ENCODE measurements around the gene SEC23A. TPM values are rescaled to one million over a fixed set of nuclear protein-coding genes. Genes with fewer than 3 reads are reported as not detected.
"Not testable (repeated sequence)": the region's sequence is repeated elsewhere in the genome, so short reads cannot be mapped to it uniquely, and the experiment has no call there.

SEC23A gene
- polyA plus RNA-seq, 2 of the 4 experiments (the other 2 are of a cell fraction), result 96.4 to 176 TPM

GRCh38 chr14:39141623-39142022 lies 38.6 kb upstream of the SEC23A start:
- H3K4me1 ChIP-seq; POLR2A ChIA-PET; ATAC-seq; H3K27ac ChIP-seq; H3K4me2 ChIP-seq; DNase-seq (ENCODE audit: low read depth in 1 of 2, low spot score in 1 of 2); FAIRE-seq; H3K4me3 ChIP-seq; H3K9me3 ChIP-seq: not testable (repeated sequence)
- 90% methylated on average over 1 of the region's 1 CpG for WGBS (ENCODE audit: missing lambda C conversion rate)
- CTCF ChIA-PET, result interaction anchor here (0.7 kb wide), 1 partner anchor 62 kb away, joined by 3 read pairs; no protein-coding TSS in a partner anchor
- TF ChIP-seq ZFP36 (IDR thresholded peaks at IDR 0.05; ENCODE audit: borderline replicate concordance, partially characterized antibody), result peak; percentile 88

GRCh38 chr14:39140170-39140569 lies 37.1 kb upstream of the SEC23A start:
- ChIA-PET CTCF (interaction anchor here (1.4 kb wide), 1 partner anchor 33 kb away, joined by 3 read pairs; no protein-coding TSS in a partner anchor), POLR2A (no interaction called here)
- Histone ChIP-seq H3K4me2 (no peak overlapping the region), H3K4me1 (no peaks in the 10 kb centered on the region), H3K27ac (no peak overlapping the region), H3K9me3 (peaks cover 6% of the 10 kb centered on the region; the same call in 2 of the 3 replicates), H3K4me3 (no peak overlapping the region)
- no peak for FAIRE-seq
- no peak for DNase-seq (ENCODE audit: low read depth in 1 of 2, low spot score in 1 of 2)
- WGBS (ENCODE audit: missing lambda C conversion rate), result 100% methylated on average over 3 of the region's 3 CpGs
- no peak for TF ChIP-seq HOXA7 (CRISPR knock-in tag; IDR thresholded peaks at IDR 0.05)
- TF ChIP-seq ZNF302 (CRISPR knock-in tag; IDR thresholded peaks at IDR 0.05), result no peak
- TF ChIP-seq JUNB (IDR thresholded peaks at IDR 0.05), result no peak
- no peak for TF ChIP-seq SMC3 (IDR thresholded peaks at IDR 0.05)
- no peak for TF ChIP-seq NR3C1 (IDR thresholded peaks at IDR 0.05)
- no peak for TF ChIP-seq SREBF2 (IDR thresholded peaks at IDR 0.05)
- no peak for TF ChIP-seq HOXB5 (CRISPR knock-in tag; IDR thresholded peaks at IDR 0.05)
- no peak for TF ChIP-seq EHMT2 (IDR thresholded peaks at IDR 0.05; ENCODE audit: low read depth)
- no peak for TF ChIP-seq TP53 (CRISPR knock-in tag; IDR thresholded peaks at IDR 0.05)
- TF ChIP-seq ATOH8 (CRISPR knock-in tag; IDR thresholded peaks at IDR 0.05; ENCODE audit: low read depth), result no peak
- TF ChIP-seq GATA3 (IDR thresholded peaks at IDR 0.05; ENCODE audit: borderline replicate concordance), result no peak
- TF ChIP-seq ZSCAN20 (CRISPR knock-in tag; IDR thresholded peaks at IDR 0.05), result no peak
- TF ChIP-seq JUN (IDR thresholded peaks at IDR 0.05), result no peak
- TF ChIP-seq RAD21 (conservative IDR thresholded peaks at IDR 0.05 in 1 of 2, IDR thresholded peaks at IDR 0.05 in 1 of 2), result no peak
- TF ChIP-seq ZC3H11A (IDR thresholded peaks at IDR 0.05), result no peak
- no peak for TF ChIP-seq PBX3 (IDR thresholded peaks at IDR 0.05)
- no peak for TF ChIP-seq EHF (CRISPR knock-in tag; IDR thresholded peaks at IDR 0.05)
- no peak for ATAC-seq

GRCh38 chr14:39138440-39138839 lies 35.4 kb upstream of the SEC23A start:
- ChIA-PET CTCF (interaction anchor here (1.0 to 1.4 kb wide), 3 partner anchors 14 to 32 kb away, joined by 3 read pairs; no protein-coding TSS in a partner anchor), POLR2A (no interaction called here)
- TF ChIP-seq RNF2 (IDR thresholded peaks at IDR 0.05; ENCODE audit: borderline replicate concordance, low read depth), result no peak
- TF ChIP-seq EHMT2 (IDR thresholded peaks at IDR 0.05; ENCODE audit: low read depth), result no peak
- TF ChIP-seq HOXB13 (CRISPR knock-in tag; IDR thresholded peaks at IDR 0.05; ENCODE audit: low read depth), result no peak
- no peak for TF ChIP-seq EHF (CRISPR knock-in tag; IDR thresholded peaks at IDR 0.05)
- TF ChIP-seq HOXA7 (CRISPR knock-in tag; IDR thresholded peaks at IDR 0.05), result no peak
- no peak for TF ChIP-seq TP53 (CRISPR knock-in tag; IDR thresholded peaks at IDR 0.05)
- Histone ChIP-seq H3K4me3 (no peak overlapping the region), H3K9me3 (peaks cover 6% of the 10 kb centered on the region; the same call in 2 of the 3 replicates), H3K4me1 (no peaks in the 10 kb centered on the region), H3K4me2 (no peak overlapping the region), H3K27ac (no peak overlapping the region)
- ATAC-seq (no peak), DNase-seq (ENCODE audit: low read depth in 1 of 2, low spot score in 1 of 2) (no peak), FAIRE-seq (no peak)
- WGBS (ENCODE audit: missing lambda C conversion rate), result 84% methylated on average over 1 of the region's 1 CpG

All from A549 (cell line).